Astrocyte of the spinal cord (primary cell): Measurements from ENCODE around the gene HLCS.

ENCODE experiments used
- DNase-seq: peaks from one replicate; pipeline ENCODE4 v3.0.0; 2011; ENCODE audit warnings: low read depth, low spot score
- H3K4me3 ChIP-seq: 2 replicates; pipeline ENCODE4 v1.5.1; 2011; ENCODE audit warnings: low read depth, mild to moderate bottlenecking, low read length, moderate library complexity
- CTCF ChIP-seq: IDR thresholded peaks from 2 replicates; pipeline ENCODE4 v1.5.1; 2012; ENCODE audit warnings: low read depth, mild to moderate bottlenecking, low read length, inconsistent platforms
- in situ Hi-C: cut with HindIII; loops from 2 replicates; pipeline ENCODE4 v1.10.0; 2017; ENCODE audit warnings: low sequenced_read_pairs

Gene HLCS

GRCh38 chr21:36981049-36981391, 14.6 kb upstream of the HLCS start:
- DNase-seq, result no peak
- TF ChIP-seq CTCF, result no peak
- peak overlapping the region; percentile 35 for H3K4me3 ChIP-seq
- in situ Hi-C loops, result no loop called here

GRCh38 chr21:36980280-36981048, 14.0 kb upstream of the HLCS start:
- no peak for TF ChIP-seq CTCF
- in situ Hi-C loops, result no loop called here
- DNase-seq, result peak; percentile 9
- peak overlapping the region; percentile 35 for H3K4me3 ChIP-seq

GRCh38 chr21:36976882-36977651, 10.6 kb upstream of the HLCS start:
- no peak overlapping the region for H3K4me3 ChIP-seq
- DNase-seq, result peak; percentile 80
- peak; percentile 73 for TF ChIP-seq CTCF
- in situ Hi-C loops, result no loop called here

GRCh38 chr21:36976228-36976861, 9.9 kb upstream of the HLCS start:
- DNase-seq, result no peak
- no peak for TF ChIP-seq CTCF
- in situ Hi-C loops, result no loop called here
- no peak overlapping the region for H3K4me3 ChIP-seq

- in situ Hi-C loops, result no loop called here
- no peak for DNase-seq
- H3K4me3 ChIP-seq, result no peak overlapping the region
- no peak for TF ChIP-seq CTCF
Observed at GRCh38 chr21:36974851-36975192, 8.4 kb upstream of the HLCS start.

GRCh38 chr21:36973986-36974850, 7.7 kb upstream of the HLCS start:
- in situ Hi-C loops, result no loop called here
- no peak for TF ChIP-seq CTCF
- no peak for DNase-seq
- no peak overlapping the region for H3K4me3 ChIP-seq
